HS-27A (cell line): ENCODE results near the gene RPL37A.
"Not testable (repeated sequence)": the region's sequence is repeated elsewhere in the genome, so short reads cannot be mapped to it uniquely, and the experiment has no call there.

Experiments
- DNase-seq: peaks from one replicate; pipeline ENCODE4 v3.0.0-alpha.2; 2012; ENCODE audit warnings: low read depth, missing footprints

RPL37A gene

DNA sequence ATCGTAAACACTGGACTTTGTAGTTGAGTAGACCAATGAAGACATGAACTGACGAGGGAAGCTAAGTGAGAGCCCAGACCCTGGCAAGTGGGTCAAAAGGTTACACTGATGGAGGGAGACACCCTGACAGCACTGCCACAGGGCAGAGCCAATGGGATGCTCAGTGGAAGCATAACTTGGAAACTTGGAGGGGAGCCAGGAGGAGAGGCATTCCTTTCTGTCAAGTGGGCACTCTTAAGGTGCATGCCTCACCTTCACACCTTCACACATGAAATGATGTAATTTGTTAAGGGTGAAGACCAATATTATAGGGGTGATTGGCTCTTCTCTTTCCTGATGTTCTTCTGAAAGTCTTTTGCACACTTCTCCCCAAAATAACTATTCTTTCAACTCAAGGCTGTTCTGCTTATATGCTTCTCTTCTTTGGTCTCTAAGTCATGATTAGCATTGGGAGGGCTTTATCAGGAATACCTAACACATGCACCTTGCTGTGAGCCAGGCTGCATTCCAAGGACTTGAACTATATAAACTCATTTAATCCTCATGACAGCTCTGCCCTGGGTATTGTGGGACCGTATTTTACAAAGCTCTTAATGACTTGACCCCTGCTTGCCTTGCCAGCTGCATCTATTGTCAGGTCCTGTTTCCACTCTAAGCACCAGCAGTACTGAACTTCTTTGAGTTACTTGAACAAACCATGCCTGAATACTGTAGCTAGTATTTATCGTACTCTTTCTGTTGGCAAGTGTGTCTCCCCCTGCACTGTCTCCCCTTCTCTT lies 19.0 kb downstream of the RPL37A start:
- DNase-seq, result no peak

DNA sequence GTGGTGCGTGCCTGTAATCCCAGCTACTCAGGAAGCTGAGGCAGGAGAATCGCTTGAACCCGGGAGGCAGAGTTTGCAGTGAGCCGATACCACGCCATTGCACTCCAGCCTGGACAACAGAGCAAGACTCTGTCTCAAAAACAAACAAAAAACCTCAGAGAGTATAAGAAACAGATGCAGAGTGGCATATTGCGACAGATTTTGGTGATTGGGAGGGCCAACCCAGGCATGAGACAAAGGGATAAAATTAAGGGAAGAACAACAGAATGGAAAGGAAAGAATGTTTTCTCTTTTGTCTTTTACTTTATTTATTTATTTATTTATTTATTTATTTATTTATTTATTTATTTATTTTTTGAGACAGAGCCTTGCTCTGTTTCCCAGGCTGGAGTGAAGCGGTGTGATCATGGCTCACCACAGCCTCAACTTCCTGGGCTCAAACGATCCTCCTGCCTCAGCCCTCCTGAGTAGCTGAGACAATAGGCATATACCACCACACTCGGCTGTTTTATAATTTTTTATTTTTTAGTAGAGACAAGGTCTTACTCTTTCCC lies 20.0 kb downstream of the RPL37A start:
- DNase-seq, result not testable (repeated sequence)

DNA sequence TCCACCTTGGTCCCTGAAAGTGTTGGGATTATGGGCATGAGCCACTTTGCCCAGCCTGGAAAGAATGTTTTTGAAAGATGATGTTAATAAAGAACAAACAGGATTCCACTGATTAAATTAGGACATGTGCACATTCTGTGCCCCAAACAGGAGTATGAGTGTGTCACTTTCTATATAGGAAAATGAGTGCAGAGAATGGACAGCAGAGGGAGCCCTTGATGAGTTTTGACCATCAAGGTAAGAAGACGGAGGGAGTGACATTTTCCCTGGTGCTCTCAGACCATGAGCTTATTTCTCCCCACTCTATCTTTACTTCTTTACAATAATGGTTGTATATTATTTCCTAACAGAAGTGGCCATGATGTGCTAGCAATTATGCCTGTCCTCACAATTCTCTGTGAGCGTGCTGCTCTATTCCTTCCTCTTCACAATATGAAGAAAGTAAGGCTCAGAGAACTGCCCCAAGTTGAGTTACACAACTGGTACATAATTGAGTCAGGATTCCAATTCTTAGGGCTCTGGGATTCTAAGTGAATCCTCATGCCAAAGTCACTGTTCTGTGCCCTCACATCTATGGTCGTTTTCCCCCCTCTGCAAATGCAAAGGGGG lies 20.6 kb downstream of the RPL37A start:
- no peak for DNase-seq

DNA sequence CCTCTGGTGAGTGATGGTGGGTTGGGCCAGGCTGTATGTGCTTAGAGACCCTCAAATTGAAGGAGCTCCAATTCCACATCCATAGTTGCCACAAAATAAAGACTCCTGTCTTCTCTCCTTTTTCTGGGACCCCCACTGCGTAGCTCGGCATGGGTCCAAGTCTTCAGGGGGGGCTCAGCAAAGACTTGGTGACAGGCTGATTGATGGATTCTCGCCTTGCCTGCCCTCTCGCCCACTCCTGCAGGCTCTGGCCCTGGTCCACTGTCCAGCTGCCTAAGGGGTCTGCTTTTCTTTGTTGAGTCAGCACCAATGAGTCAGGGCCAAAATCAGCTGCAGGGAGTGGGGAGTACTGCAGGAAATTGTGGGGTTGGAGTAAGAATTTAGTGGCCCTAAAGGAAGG lies 21.5 kb downstream of the RPL37A start:
- DNase-seq, result no peak

DNA sequence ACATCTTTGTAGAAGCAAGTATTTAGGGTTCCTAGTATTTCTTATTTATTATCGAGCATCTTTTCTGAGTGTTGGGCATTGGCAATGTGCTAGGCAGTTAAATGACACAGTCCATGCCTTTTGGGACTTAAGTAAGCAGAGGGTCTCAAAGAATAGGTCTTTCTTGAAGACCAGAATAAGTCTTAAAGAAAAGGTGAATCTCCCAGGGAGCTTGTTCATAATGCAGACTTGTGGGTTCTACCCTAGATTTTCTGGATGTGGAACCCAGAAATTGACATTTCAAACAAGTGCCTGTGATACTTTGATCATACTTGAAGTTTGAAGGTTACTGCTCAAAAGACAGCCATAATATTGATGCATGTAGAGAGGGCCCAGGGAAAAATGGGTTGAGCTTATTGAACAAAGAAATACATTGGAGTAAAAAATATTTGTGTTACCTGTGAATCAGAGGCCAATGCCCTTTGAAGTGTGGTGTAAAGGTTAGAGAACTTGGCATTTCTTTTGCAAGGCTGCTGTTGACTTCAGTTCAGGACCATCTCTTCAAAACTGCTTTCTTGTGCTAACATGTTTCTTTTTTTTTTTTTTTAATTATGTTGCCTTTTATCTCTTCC lies 24.4 kb downstream of the RPL37A start:
- DNase-seq, result no peak

DNA sequence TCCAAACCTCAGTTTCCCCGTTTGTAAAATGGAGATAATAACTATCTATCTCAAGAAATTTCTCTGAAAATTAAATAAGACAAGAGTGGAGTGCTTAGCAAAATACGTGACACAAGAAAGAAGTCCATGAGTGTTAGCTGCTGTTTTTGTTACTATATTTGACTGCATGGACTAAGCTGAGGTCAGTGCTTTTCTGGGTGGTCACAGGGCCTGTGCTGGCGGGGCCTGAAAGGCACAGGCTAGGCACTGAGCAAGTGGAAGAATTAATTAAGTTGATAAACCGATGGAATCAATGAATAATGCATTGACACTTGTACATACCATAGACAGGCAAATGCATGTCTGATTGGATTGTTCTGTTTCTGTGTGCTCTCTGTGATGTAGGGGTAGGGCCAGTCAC lies 27.3 kb downstream of the RPL37A start:
- DNase-seq, result no peak

DNA sequence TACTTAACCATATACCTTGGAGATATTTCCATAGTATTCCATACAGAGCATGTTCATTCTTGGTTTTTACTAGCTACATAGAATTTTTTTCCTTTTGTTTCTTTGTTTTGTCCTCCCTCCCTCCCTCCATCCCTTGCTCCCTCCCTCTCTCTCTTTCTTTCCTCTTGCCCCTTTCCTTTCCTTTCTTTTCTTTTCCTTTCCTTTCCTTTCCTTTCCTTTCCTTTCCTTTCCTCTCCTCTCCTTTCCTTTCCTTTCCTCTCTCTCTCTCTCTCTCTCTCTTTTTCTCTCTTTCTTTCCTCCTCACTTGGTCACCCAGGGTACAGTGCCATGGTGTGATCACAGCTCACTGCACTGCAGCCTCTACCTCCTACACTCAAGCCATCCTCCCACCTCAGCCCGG lies 28.3 kb downstream of the RPL37A start:
- no peak for DNase-seq

DNA sequence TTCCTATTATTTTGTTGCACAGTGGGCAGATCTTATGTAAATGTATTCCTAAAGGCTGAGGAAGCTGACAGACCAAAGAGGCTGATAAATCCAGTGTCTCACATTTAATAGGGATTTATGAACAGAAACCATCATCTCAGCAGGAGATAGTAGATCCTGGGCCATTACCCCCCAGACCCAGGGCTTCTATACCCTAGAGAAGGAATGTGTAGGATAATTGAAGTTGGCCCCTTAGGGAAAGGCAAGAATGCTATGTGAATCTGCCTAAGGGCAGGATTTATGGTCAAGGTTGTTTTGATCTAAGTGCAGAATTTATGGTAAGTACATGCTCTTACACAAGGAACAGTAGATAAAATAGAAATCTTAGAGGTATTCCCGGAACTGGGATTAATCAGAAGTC lies 29.0 kb downstream of the RPL37A start:
- no peak for DNase-seq

DNA sequence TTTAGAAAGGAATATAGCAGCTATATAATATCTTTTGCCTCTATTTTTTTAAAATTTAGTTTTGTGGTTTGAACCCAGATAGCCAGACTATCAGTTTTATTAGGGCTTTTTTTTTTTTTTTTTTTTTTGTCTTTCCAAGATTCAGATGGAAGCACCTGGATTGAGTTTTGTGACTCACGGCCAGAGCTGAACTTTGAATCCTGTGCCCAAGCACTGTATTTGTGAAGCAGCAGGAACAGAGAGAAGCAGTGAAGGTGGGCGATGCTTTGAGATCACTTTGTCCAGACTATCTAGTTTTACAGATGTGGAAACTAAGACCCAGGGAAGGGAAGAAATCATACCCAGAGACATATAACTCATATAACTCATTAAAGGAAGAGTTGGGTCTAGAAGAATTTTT lies 33.9 kb downstream of the RPL37A start:
- DNase-seq, result no peak

DNA sequence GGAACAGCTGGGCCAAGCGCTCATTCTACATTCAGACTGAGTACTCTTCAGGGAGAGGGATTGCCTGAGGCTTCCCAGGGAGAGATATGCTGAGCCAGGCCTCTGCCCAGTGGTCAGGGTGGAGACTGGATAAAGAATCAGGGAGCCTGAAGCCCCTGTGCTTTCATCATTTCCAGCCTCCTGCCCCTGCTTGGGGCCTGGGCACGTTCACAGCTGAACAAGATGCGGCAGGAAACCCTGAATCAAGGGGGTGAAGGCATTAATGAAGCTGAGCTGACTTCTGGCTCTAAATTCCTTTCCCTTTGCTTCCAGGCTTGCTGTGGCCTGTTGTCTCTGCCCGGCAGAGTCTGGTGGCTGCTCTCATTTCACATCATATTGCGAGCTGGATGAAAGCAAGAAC lies 35.0 kb downstream of the RPL37A start:
- no peak for DNase-seq

DNA sequence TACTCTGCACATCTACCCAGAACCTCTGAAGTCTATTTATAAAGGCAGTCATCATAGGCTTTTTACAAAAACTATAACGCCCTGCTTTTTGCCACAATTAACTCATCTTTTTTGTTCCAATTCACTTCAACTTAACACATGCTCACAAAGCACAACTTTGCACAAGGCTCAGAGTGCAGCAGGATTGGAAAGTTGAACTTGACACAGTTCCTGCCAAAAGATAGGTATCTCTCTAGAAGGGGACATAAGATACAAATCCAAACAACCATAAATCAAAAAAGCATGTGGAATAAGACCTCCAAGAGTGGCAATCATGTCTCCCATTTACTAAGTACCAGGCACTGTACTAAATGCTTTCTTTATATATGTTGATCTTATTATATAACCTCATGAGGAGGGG lies 36.2 kb downstream of the RPL37A start:
- DNase-seq, result no peak

DNA sequence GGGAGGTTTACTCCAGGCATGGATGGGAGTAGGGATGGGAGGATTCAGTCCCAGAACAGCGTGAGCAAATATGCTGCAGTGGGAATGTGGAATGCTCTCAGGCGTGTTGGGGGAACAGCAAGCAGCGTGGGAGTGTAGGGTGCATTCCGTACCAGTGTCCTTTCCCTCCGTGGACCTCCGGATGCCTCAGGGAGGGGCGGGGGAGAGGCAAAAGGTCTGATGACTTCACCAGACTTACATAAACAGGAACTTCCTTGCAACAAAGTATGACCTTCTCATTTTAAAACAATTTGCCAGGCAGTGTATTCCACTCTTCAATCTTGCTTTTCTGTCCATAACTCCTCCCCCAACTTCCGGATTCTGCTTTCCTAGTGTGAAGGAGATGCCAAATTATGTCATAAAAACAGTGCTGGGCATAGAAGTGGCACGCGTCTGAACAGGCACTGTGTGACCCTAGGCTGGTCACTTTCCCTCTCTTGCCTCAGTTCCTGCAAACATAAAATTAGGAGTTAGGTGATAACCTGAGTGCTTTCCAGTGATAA lies 36.9 kb downstream of the RPL37A start:
- DNase-seq, result no peak

DNA sequence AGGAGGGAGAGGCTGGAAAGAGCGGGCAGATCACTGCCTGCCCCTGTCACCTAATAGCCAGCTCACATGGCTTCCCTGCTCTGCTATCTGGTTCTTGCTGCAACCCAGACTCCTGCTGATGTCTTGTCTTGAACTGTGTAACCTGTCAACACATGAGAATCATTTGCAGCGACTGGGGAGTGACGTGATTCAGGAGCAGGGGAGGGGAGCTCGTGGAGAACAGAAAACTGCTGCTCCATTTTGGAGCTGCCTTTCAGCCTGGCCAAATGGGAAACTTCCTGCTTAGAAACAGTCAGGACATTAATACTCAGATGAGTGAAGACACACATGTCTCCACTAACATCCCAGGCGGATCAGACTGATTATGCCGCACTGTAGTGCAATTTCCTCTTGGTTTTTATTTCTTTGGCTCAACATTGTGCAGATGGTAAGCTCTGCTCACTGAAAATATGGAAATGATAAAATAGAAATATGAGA lies 38.1 kb downstream of the RPL37A start:
- no peak for DNase-seq

DNA sequence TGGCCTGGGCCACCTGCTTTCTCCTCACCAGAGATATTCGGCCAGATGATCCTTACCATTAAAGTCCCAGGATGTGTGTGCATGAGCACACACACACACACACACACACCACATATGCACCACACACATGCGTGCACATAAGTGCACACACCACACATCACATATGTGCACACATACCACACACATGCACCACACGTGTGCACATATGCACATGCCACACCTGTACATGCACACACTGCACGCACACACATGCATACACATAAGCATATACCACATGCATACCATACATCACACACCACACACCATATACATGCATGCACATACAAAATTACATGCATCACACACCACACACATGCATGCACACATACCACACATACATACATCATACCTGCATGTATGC lies 38.7 kb downstream of the RPL37A start:
- no peak for DNase-seq

DNA sequence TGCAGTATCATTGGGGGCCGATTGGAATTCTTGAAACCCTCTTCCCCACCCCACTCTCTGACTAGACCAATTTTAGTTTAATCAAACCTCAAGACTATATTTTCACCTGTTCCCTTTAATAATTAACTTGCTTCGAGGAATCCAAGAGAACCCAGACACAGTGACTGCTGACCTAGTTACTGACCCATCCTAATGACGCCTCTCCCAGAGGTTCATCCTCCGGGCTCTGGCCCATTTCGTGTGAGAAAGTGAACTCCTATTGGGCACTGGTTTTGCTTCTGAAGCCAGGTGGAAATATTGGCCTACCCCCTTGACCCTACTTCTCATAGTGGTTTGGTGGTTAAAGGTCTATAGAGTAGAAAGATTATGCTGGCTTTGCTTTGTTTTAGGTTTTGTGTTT lies 39.9 kb downstream of the RPL37A start:
- DNase-seq, result no peak

DNA sequence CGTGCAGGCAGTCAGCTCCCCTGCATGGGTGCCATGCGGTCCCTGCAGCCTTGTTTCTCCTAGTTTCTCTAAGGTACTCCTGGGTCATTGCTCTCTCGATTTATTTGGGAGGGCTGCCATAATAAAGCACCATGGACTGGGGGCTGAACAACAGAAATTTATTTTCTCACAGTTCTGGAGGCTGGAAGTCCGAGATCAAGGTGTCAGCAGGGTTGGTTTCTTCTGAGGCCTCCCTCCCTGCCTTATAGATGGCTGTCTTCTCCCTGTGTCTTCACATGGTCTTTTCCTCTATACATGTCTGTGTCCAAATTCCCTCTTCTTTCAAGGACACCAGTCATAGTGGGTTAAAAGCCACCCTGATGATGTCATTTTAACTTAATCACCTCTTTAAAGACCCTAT lies 40.5 kb downstream of the RPL37A start:
- DNase-seq, result no peak

DNA sequence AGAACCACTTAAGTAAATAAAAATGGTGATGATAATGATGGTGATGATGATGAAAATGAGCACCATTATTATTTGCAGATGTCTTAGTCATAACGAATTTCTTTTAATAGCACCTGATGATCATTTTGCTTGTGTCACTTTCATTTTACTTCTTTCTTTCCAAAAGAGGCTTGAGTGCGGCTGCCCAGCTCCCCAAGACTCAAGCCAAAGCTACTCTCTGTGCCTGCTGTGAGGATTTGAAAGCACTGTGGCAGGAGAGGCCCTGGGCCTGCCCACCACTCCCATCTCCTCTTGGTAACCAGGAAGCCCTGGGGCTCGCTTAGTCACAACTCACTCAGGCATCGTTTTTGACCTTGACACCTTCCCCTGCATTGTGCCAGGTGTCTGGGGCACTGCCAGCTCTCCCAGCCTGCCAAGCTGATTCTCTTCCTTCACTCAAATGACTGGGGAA lies 41.2 kb downstream of the RPL37A start:
- DNase-seq, result no peak

DNA sequence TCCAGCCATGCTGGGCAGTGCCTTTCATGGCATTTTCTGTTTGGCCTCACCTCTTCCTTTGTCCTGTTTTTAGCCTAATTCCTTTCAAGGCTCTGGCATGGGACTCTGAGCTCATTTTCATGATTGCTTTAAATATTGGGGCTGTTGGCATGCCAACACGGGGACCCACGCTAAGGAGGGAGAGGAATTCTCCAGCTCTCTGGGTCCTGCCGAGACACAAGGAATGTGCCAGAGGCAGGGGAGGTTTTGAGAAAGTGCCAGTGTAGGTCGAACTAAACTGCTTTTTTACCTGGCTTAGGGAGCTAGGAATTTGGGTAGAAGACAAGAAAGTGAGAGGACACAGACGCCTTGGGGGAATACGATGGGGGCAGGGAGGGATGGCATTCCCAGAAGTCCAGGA lies 42.3 kb downstream of the RPL37A start:
- no peak for DNase-seq

DNA sequence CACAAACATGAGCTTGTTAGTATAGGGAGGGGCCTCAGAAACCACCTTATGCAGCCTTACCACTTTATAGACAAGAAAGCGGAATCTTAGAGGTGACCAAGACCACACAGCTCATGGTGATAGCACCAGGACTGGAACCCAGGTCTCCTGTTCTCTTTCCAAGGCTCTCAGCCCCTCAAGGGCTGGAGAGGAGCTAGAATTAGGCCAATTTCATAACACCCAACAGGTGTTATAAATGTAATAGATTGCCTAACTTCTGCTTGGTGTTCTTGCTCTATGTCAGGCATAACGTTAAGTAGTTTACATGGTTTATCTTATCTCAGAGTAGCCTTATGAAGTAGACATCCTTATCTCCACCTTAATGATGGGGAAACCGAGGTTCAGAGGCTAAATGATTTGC lies 42.9 kb downstream of the RPL37A start:
- DNase-seq, result no peak

DNA sequence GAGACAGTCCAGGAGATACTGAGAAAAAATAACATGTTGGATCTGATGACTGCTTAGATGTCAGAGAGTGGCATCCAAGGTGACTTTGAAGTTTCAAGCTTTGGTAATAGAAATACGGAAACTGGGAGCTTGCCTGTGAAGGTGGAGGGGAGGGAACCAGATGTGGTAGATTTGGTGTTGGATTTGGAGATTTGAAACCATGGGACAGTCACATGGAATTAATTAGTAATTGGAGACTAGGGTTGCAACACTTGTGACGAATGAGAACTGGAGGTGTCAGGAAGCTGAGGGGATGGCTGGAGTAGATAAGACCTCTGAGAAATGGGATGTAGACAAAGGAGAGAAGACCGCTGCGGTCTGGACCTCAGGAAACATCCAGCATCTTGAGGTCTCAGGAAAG lies 46.7 kb downstream of the RPL37A start:
- no peak for DNase-seq

DNA sequence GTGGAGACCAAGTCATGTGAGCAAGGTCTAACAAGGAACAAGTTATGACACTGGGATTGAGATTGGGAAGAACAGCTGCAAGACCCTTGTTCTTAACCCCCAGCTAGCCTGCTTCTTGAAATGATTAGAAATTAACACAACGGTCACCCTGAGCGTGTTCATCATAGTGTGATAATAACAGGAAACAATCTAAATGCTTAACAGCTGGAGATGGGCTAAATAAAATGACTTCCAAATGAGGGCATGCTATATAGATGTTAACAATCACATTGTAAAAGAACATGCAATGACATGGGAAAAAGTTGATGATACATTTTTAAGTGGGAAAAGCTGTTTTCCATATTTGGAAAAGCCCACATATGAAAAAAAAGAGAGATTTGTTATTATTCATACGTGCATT lies 47.6 kb downstream of the RPL37A start:
- no peak for DNase-seq

DNA sequence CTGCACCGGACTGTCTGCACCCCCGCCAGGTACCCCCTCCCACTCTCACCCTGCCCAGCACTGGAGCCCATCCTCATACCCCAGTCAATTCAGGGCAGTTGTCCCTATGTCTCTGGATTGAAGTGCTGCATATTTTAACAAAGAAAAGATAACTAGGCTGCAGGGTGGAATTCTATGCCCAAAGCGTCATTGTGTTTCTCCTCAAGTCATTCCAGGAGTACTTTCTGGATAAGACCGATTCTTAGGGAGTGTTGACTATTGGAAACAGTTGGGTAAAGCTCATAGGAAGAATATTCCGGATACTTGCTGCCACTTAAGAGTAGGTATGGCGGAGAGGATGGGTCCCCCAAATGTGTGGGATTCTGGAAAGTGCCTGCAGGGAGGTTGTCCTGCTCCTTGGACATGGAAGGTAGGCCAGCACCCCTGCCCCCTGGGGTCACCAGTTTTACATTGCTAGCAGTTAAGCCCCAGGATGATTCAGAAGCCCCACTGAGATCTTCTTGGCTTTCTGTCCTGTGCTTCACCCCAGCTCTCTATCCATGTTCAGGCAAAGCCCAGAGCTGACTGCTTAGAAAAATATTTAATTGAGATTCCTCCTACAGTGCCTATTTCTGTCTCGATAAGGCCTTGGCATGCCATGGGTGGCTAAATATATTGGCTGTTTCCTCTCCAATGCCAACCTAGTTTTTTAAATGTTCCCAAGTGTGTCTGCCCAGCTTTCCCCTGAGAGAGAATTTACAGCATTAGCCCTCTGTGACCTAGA lies 48.2 kb downstream of the RPL37A start:
- no peak for DNase-seq
